GM12801 (cell line): ENCODE data around the gene PLAAT4.

Experiments
- TF ChIP-seq, protein P1 (sequence below): IDR thresholded peaks from one replicate; pipeline ENCODE4 v1.5.1; 2011; ENCODE audit warnings: control low read depth; ENCODE audit not compliant: insufficient read length; ENCODE audit errors: extremely low read depth

PLAAT4 gene

DNA sequence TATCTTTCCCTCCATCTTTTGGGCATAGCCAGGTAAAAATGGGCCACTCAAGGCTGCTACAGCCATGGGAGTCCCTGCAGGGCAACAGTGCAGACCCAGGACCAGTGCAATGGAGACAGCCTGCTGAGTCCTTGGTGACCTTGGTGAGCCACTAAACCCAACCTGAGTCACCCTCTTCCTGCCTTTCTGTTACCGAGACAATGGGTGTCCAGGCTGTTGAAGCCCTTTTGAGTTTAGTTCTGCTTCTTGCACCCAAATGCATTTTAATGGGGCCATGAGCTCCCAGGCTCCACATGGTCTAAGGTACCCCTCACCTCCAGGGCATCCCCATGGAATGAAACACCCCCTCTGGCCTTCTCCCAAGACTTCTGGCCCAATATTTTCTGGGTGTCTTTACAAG lies 874 bp upstream of the PLAAT4 start:
- TF ChIP-seq, protein P1, sequence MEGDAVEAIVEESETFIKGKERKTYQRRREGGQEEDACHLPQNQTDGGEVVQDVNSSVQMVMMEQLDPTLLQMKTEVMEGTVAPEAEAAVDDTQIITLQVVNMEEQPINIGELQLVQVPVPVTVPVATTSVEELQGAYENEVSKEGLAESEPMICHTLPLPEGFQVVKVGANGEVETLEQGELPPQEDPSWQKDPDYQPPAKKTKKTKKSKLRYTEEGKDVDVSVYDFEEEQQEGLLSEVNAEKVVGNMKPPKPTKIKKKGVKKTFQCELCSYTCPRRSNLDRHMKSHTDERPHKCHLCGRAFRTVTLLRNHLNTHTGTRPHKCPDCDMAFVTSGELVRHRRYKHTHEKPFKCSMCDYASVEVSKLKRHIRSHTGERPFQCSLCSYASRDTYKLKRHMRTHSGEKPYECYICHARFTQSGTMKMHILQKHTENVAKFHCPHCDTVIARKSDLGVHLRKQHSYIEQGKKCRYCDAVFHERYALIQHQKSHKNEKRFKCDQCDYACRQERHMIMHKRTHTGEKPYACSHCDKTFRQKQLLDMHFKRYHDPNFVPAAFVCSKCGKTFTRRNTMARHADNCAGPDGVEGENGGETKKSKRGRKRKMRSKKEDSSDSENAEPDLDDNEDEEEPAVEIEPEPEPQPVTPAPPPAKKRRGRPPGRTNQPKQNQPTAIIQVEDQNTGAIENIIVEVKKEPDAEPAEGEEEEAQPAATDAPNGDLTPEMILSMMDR, result no peak

DNA sequence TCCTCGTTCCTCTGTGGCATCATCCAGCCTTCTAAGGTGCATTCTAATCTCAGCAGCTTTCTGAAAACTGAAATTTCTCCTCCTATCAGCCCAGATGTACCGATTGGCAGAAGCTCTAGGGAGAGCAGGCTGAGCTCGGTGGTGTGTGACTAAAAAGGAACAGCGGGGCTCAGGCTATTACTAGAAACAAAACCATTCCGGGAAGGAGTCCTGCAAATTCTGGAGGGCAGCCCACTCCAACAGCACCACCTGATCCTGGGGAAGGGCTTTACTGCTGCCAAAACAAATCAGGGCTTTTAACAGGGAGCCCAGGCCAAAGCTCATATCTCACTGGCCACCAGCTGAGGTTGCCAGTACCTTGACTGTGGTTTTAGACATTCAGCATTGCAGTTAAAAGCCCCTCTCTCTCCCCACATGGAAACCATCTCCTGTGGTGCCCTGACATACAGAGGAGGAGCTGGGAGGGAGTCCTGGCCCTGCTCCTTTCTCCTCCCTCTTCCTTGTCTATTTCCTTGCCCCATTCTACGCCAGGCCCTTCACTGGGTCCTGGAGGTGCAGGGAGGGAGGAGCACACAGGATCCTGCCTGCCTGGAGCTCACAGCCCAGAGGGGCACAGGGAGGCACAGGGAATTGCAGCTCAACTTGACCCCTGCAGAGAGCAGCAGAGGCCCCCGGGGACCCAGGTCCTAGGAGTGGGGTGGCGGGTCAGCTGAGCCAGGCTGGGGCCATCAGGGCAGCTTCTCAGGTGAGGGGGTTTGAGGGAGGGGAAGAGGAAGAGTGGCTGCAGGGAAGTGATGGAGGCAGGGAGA lies 889 bp downstream of the PLAAT4 start:
- TF ChIP-seq, protein P1, result no peak

DNA sequence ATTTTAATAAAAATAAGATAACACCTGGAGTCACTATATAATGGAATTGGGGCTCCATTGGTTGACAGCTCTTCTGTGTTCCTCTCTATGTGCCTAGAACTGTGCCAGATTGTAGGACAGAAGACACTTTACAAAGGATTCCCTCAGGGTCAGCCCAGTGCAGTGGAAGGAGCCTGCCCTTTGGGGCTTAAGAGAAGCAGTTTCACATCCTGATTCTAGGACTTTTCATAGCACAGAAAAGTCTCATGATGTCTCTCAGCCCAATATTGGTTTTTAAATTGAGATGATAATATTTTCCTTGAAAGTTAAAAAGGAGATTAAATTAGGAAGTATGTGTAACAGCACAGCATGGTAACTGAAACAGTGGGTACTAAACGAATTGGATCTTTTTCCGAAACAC lies 7.1 kb downstream of the PLAAT4 start:
- TF ChIP-seq, protein P1, result no peak

DNA sequence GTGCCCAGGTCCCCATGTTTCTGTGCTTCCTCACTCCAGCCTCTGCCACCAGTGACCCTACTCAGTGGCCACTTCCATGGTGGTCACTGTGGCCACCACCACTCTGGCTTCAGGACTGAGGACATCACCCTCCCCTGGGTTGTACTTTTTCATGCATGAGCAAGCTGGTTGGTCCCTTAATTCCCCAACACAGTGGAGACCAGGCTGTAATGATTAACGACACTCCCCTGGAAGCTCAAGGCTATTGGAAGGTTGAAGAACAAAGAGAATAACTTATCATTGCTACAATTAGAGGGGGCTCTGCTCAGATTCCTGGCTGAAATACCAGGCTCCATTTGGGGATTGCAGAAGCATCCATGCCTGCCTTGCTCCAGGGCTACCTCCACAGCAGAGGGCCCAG lies 10.5 kb downstream of the PLAAT4 start:
- TF ChIP-seq, protein P1, result no peak

DNA sequence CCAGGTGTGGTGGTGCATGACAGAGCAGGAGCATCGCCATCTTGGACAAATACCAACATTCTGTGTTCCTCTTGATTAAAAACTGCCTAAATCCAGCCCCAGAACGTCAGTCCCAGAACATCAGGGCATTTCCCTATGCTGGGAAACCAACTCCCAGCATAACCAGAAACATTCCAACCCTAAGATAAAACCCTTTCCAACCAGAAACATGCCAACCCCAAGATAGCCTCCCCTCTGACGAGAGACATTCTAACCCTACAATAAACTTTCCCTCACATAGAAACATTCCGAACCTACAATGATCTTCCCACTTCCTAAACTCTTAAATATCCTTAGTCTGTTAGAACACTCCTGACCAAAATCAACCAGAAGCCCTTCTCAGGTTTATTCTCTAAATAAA lies 11.6 kb downstream of the PLAAT4 start:
- TF ChIP-seq, protein P1, result no peak

DNA sequence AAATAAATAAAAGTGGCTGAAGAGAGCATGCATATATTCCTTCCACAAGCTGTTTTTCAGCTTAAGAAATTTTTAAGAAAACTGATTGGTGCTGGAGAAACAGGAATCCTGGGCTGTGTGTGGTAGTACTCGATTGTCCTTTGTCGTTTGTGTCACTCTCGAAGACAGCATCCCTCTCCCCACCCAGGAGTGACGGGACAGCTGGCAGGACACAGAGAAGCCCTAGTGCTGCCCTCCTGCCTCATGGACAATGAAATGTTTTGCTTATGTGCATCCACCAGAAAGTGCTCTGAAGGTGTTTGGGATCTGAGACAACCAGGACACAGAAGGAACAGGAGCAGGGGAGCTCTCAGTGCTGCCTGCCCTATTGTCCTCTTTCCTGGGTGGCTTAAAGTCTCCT lies 12.8 kb downstream of the PLAAT4 start:
- TF ChIP-seq, protein P1, result no peak

DNA sequence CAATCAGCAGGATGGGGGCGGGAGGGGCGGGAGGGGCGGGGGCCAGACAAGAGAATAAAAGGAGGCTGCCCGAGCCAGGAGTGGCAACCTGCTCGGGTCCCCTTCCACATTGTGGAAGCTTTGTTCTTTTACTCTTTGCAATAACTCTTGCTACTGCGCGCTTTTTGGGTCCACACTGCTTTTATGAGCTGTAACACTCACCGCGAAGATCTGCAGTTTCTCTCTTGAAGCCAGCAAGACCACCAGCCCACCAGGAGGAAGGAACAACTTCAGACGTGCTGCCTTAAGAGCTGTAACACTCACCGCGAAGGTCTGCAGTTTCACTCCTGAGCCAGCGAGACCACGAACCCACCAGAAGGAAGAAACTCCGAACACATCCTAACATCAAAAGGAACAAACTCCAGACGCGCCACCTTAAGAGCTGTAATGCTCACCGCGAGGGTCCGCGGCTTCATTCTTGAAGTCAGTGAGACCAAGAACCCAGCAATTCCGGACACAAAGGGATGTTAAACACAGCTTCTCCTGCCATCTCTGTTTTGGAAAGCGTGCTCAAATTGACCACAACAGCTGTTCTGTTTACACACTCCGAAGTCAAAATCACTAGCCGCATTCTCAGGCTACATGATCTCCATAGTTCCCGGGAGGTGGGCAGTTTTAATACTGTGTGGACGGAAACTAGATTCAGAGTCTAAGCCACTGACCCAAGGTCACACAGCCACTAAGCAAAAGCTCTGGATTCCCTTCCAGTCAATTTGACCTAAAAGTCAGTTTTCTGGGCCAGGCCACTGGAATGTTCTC lies 14.7 kb downstream of the PLAAT4 start:
- TF ChIP-seq, protein P1, result no peak
